ENCODE data around the gene MEDAG. TPM values are rescaled to one million over a fixed set of nuclear protein-coding genes. Genes with fewer than 3 reads are reported as not detected.

The MEDAG gene
- total and polyA plus RNA-seq, 8 donors = 0.89 to 57.9 (median 7.5) TPM

DNA sequence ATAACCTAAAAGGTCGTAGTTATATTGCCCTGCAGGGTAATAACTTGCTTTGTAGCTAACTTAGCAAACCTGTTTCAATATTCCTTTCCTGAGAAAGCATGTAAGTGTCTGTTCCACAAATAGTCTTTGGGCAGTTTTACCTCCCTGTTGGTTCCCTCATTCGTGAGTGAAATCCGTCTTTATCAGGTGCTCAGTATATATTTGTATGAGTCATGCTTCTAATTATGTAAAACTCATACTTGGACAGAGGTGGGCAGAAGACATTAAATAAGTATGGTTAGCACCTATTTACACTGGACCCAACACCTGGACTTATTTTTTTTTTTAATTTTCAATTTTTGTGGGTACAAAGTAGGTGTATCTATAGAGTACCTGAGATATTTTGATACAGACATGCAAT lies 44.9 kb upstream of the MEDAG start:
- Histone ChIP-seq H3K27me3 (no peaks in the 10 kb centered on the region), H3K9me3 (peaks cover 0 to 5% (median 0%) of the 10 kb centered on the region in 4 donors), H3K27ac (no peak overlapping the region), H3K36me3 (no peaks in the 10 kb centered on the region), H3K4me3 (no peak overlapping the region), H3K4me1 (peaks cover 5 to 31% (median 23%) of the 10 kb centered on the region in 4 donors)
- no peak for DNase-seq
- WGBS, 5 donors = 28 to 59% (median 44%) methylated on average over 3 of the region's 3 CpGs
- TF ChIP-seq, protein P1, sequence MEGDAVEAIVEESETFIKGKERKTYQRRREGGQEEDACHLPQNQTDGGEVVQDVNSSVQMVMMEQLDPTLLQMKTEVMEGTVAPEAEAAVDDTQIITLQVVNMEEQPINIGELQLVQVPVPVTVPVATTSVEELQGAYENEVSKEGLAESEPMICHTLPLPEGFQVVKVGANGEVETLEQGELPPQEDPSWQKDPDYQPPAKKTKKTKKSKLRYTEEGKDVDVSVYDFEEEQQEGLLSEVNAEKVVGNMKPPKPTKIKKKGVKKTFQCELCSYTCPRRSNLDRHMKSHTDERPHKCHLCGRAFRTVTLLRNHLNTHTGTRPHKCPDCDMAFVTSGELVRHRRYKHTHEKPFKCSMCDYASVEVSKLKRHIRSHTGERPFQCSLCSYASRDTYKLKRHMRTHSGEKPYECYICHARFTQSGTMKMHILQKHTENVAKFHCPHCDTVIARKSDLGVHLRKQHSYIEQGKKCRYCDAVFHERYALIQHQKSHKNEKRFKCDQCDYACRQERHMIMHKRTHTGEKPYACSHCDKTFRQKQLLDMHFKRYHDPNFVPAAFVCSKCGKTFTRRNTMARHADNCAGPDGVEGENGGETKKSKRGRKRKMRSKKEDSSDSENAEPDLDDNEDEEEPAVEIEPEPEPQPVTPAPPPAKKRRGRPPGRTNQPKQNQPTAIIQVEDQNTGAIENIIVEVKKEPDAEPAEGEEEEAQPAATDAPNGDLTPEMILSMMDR (IDR thresholded peaks at IDR 0.05) = no peak
- TF ChIP-seq POLR2AphosphoS5 (IDR thresholded peaks at IDR 0.05) (no peak), EP300 (IDR thresholded peaks at IDR 0.05) (no peak), POLR2A (IDR thresholded peaks at IDR 0.05) (no peak)
- intact Hi-C loops (cut with DNase I; ENCODE audit: low total_unique reads) = loop anchor here (10.0 kb wide), 1 partner anchor 194 kb away; no protein-coding TSS in a partner anchor

DNA sequence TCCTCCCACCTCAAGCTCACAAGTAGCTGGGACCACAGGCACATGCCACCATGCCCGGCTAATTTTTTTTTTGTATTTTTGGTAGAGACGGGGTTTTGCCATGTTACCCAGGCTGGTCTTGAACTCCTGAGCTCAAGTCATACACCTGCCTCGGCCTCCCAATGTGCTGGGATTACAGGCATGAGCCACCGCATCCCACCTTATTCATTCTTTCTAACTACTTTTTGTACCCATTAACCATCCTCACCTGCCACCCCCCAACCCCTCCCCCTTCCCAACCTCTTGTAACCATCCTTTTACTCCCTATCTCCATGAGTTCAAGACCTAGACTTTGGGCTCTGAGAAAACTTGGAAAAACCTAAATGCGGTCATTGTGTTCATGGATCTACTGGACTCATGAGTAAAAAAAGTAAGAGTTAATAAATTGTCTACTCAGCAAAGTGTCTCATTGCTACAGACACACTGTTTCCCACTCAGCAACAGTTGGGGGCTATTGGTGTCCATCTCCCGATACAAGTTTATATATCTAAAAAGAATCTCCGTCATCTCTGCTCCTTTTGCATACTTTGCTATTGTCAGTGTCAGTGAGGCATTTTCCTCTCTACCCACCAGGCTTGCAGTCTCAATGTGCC lies 44.1 kb upstream of the MEDAG start:
- no peaks in the 10 kb centered on the region for H3K36me3 ChIP-seq
- WGBS, 5 donors = 95 to 97% (median 97%) methylated on average over 7 of the region's 7 CpGs
- H3K4me3 ChIP-seq = no peak overlapping the region
- H3K27ac ChIP-seq = peak overlapping the region in 1 of 5 donors; percentile 83
- intact Hi-C loops (cut with DNase I; ENCODE audit: low total_unique reads) = loop anchor here (10.0 kb wide), 1 partner anchor 193 kb away; no protein-coding TSS in a partner anchor
- TF ChIP-seq EP300 (IDR thresholded peaks at IDR 0.05) (no peak), POLR2AphosphoS5 (IDR thresholded peaks at IDR 0.05) (no peak), POLR2A (IDR thresholded peaks at IDR 0.05) (no peak)
- TF ChIP-seq, protein P1 (IDR thresholded peaks at IDR 0.05) = no peak
- no peak for DNase-seq
- H3K9me3 ChIP-seq = peaks cover 0 to 5% (median 0%) of the 10 kb centered on the region in 4 donors
- peaks cover 5 to 33% (median 23%) of the 10 kb centered on the region in 4 donors for H3K4me1 ChIP-seq
- no peaks in the 10 kb centered on the region for H3K27me3 ChIP-seq

DNA sequence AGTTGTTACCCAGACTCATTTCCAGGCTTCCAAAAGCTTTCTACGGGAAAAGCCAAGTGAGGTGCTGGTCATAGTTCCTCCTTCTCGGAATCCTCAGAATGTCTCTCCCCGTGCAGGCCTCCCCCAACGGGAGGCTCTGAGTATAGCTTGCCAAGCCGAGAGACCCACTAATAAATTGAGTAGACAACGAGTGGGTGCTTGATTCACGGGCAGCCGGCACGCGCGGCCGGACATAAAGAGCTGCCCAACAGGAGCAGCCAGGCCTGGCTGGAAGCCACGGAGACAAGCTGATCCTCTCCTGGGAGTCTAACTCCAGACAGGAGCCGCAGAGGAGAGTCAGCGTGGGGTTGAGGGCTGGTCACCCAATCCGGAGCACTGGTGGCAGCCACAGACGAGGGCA lies 43.4 kb upstream of the MEDAG start:
- no peak overlapping the region for H3K4me3 ChIP-seq
- H3K36me3 ChIP-seq = no peaks in the 10 kb centered on the region
- TF ChIP-seq POLR2A (IDR thresholded peaks at IDR 0.05) = no peak
- no peak for TF ChIP-seq EP300 (IDR thresholded peaks at IDR 0.05)
- TF ChIP-seq, protein P1 (IDR thresholded peaks at IDR 0.05) = no peak
- TF ChIP-seq POLR2AphosphoS5 (IDR thresholded peaks at IDR 0.05) = no peak
- no peaks in the 10 kb centered on the region for H3K27me3 ChIP-seq
- 48 to 80% (median 68%) methylated on average over 17 of the region's 17 CpGs for WGBS, 5 donors
- H3K27ac ChIP-seq = peak overlapping the region in 3 of 5 donors; percentile 78 to 83 (median 80)
- peaks cover 0 to 5% (median 0%) of the 10 kb centered on the region in 4 donors for H3K9me3 ChIP-seq
- peaks cover 5 to 33% (median 23%) of the 10 kb centered on the region in 4 donors for H3K4me1 ChIP-seq
- DNase-seq = peak in 1 of 2 donors; percentile 67
- intact Hi-C loops (cut with DNase I; ENCODE audit: low total_unique reads) = loop anchor here (10.0 kb wide), 1 partner anchor 192 kb away; no protein-coding TSS in a partner anchor

DNA sequence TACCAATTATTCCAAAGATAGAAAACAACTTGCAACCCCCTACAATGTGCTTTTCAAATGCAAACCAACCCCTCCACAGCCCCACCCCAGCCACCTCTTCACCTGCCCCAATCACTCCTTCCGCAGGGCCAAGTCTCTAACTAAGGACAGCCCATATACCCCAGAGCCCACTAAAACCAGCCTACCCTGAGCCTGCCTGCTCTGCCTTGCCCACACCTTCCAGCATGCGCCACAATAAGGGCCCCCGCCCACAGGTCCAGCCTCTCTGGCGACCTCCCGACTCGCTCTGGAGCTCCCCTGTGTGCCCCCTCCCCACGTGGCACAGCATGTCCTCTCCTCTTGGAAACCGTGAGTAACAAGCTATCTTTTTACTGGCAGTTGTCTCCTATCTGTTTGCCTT lies 42.8 kb upstream of the MEDAG start:
- TF ChIP-seq POLR2A (IDR thresholded peaks at IDR 0.05) (no peak), EP300 (IDR thresholded peaks at IDR 0.05) (no peak)
- TF ChIP-seq, protein P1 (IDR thresholded peaks at IDR 0.05) = no peak
- 85 to 93% (median 88%) methylated on average over 8 of the region's 8 CpGs for WGBS, 5 donors
- Histone ChIP-seq H3K4me3 (no peak overlapping the region), H3K27ac (peak overlapping the region in 4 of 5 donors; percentile 78 to 83 (median 79)), H3K27me3 (no peaks in the 10 kb centered on the region), H3K9me3 (peaks cover 0 to 4% (median 0%) of the 10 kb centered on the region in 4 donors), H3K36me3 (no peaks in the 10 kb centered on the region), H3K4me1 (peaks cover 5 to 33% (median 23%) of the 10 kb centered on the region in 4 donors)
- intact Hi-C loops (cut with DNase I; ENCODE audit: low total_unique reads) = loop anchor here (10.0 kb wide), 1 partner anchor 192 kb away; no protein-coding TSS in a partner anchor
- no peak for DNase-seq
